ENCODE results near the gene PGBD5.

Gene PGBD5

DNA sequence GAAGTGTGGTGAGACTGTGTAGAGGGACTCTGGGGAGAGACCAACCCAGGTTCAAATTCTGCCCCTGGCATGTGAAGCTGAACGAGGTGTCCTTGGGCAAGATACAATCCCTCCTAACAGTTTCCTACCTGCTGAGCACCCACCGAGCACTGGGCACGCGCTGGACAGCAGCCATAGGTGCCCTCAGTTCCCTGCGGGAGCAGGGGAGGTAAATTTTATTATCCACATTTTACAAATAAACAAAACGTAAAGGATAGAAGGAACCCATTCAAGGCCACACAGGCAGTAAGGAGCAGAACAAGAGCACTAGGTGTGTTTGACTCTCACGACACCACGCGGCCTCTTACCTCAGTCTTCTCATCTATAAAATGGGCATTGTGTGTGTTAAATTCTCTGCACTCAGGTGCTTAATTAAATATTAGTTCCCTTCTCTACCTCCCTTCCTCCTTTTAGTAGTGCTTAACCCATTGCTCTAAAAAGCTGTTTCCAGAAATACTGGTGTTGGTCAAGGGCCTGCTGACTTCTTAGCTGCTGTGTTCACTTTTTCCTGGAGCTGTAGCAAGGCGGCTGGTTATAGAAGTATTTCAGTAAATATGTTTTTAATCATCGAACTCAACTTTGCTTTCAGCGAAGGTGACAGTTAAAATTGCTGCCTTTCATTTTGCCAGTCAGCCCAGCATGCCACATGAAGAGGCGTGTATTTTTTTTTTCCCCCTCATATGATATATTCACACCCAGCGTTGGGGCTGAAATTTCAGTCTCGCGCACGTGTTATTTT lies 41.6 kb downstream of the PGBD5 start:
- TF ChIP-seq, protein P1, sequence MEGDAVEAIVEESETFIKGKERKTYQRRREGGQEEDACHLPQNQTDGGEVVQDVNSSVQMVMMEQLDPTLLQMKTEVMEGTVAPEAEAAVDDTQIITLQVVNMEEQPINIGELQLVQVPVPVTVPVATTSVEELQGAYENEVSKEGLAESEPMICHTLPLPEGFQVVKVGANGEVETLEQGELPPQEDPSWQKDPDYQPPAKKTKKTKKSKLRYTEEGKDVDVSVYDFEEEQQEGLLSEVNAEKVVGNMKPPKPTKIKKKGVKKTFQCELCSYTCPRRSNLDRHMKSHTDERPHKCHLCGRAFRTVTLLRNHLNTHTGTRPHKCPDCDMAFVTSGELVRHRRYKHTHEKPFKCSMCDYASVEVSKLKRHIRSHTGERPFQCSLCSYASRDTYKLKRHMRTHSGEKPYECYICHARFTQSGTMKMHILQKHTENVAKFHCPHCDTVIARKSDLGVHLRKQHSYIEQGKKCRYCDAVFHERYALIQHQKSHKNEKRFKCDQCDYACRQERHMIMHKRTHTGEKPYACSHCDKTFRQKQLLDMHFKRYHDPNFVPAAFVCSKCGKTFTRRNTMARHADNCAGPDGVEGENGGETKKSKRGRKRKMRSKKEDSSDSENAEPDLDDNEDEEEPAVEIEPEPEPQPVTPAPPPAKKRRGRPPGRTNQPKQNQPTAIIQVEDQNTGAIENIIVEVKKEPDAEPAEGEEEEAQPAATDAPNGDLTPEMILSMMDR (IDR thresholded peaks at IDR 0.05), result no peak
- H3K4me1 ChIP-seq (ENCODE audit: control insufficient read depth in 1 of 2, insufficient read depth in 1 of 2, low read depth in 1 of 2, low read length in 1 of 2), result no peaks in the 10 kb centered on the region
- H3K36me3 ChIP-seq, result no peaks in the 10 kb centered on the region
- H3K27ac ChIP-seq, result no peak overlapping the region
- H3K27me3 ChIP-seq, result peaks cover 24% of the 10 kb centered on the region
- no peaks in the 10 kb centered on the region for H3K9me3 ChIP-seq
- H3K4me3 ChIP-seq (ENCODE audit: low read depth in 1 of 2, low read length in 1 of 2), result no peak overlapping the region

DNA sequence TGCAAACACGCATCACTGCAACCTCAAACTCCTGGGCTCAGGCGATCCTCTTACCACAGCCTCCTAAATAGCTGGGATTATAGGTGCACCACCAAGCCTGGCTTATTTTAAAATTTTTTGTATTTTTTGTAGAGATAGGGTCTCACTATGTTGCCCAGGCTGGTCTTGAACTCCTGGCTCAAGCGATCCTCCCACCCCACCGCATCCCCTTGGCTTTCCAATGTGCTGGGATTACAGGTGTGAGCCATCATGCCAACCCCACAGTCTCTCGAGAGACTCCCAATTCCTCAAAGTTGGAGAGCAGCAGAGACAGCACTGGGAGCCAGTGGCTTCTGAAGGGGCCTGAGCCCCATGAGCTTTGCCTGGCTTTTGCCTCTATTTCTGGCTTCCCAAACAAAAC lies 42.7 kb downstream of the PGBD5 start:
- H3K27ac ChIP-seq, result no peak overlapping the region
- H3K4me3 ChIP-seq (ENCODE audit: low read depth in 1 of 2, low read length in 1 of 2), result no peak overlapping the region
- no peaks in the 10 kb centered on the region for H3K9me3 ChIP-seq
- H3K27me3 ChIP-seq, result peaks cover 24% of the 10 kb centered on the region
- no peaks in the 10 kb centered on the region for H3K4me1 ChIP-seq (ENCODE audit: control insufficient read depth in 1 of 2, insufficient read depth in 1 of 2, low read depth in 1 of 2, low read length in 1 of 2)
- TF ChIP-seq, protein P1 (IDR thresholded peaks at IDR 0.05), result no peak
- H3K36me3 ChIP-seq, result no peaks in the 10 kb centered on the region

DNA sequence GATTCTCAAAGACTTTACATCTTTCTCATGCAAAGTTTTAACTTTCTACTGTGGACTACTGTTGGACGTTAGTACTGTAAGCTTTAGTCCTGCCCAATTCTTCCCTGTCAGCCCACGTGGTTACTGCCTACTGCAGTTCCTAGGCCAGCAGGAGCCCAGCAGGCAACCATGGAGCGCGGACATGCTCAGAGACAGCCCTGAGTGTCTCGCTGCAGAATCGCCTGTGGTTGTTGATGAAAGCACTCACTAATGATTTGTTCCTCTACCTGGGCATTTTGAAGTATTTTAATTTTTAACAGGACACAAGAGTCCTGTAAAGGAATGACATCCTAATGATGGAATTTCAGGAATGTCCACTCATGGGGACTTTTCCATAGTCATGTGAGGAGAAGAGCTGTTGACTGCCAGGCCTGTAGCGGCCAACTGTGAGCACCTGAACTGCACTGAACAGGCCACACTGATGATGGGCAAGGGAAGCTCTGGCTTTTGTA lies 44.1 kb downstream of the PGBD5 start:
- Histone ChIP-seq H3K27ac (no peak overlapping the region), H3K4me1 (ENCODE audit: control insufficient read depth in 1 of 2, insufficient read depth in 1 of 2, low read depth in 1 of 2, low read length in 1 of 2) (no peaks in the 10 kb centered on the region), H3K9me3 (no peaks in the 10 kb centered on the region), H3K27me3 (peaks cover 24% of the 10 kb centered on the region), H3K4me3 (ENCODE audit: low read depth in 1 of 2, low read length in 1 of 2) (no peak overlapping the region), H3K36me3 (no peaks in the 10 kb centered on the region)
- TF ChIP-seq, protein P1 (IDR thresholded peaks at IDR 0.05), result no peak

DNA sequence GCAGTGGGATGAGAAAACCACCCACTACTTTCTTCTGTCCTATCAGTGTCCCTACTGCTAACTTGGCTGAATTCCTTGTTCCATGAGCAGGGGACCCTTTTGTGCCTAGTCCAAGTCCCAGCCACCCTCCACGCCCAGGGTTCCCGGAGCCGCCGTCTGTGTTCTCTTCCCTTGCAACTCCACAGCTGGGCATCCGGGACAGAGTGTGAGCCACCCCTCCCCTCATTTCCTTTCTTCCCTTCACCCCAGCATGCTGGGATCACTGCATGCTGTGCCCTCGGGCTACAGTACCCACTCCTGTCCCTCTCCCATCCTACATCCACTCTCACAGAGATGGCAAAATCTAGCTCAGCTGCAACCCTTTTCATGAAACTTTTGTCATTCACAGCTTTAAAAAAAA lies 44.5 kb downstream of the PGBD5 start:
- Histone ChIP-seq H3K36me3 (no peaks in the 10 kb centered on the region), H3K27me3 (peaks cover 24% of the 10 kb centered on the region), H3K4me3 (ENCODE audit: low read depth in 1 of 2, low read length in 1 of 2) (no peak overlapping the region), H3K27ac (no peak overlapping the region), H3K4me1 (ENCODE audit: control insufficient read depth in 1 of 2, insufficient read depth in 1 of 2, low read depth in 1 of 2, low read length in 1 of 2) (no peaks in the 10 kb centered on the region), H3K9me3 (no peaks in the 10 kb centered on the region)
- TF ChIP-seq, protein P1 (IDR thresholded peaks at IDR 0.05), result no peak

DNA sequence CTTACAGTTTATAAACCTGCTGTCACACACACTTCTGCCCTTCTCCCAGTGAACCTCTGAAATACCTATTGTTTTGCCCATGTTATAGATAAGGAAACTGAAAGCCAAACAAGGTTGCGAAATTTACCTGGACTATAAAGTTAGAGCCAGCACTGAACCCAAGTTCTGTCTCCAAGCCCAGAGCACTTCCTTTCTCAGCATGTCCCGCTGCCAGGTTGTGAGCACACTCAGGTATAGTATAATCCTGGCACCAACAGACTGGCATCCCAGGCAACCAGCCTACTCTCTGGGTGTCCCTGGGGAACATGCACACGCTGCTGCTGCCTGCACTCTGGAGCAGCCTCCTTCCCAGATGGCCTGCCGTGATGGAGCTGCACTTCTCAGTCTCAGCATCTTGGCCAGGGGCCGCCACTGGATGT lies 45.1 kb downstream of the PGBD5 start:
- no peak overlapping the region for H3K27ac ChIP-seq

More for the DNA sequence above, 45.1 kb downstream of the PGBD5 start:
- Histone ChIP-seq H3K9me3 (no peaks in the 10 kb centered on the region), H3K4me1 (ENCODE audit: control insufficient read depth in 1 of 2, insufficient read depth in 1 of 2, low read depth in 1 of 2, low read length in 1 of 2) (no peaks in the 10 kb centered on the region), H3K27me3 (peaks cover 27% of the 10 kb centered on the region), H3K4me3 (ENCODE audit: low read depth in 1 of 2, low read length in 1 of 2) (no peak overlapping the region), H3K36me3 (no peaks in the 10 kb centered on the region)
- TF ChIP-seq, protein P1 (IDR thresholded peaks at IDR 0.05), result no peak

Measured in neutrophil (primary cell).